ENCODE measurements around the gene SAP30BP.

The SAP30BP gene

GRCh38 chr17:75742337-75742736, 75.2 kb downstream of the SAP30BP start:
- TF ChIP-seq SIN3A (IDR thresholded peaks at IDR 0.05; ENCODE audit: borderline replicate concordance, insufficient read depth, low read length) (no peak), REST (IDR thresholded peaks at IDR 0.05; ENCODE audit: insufficient read depth in 1 of 2, low read depth in 2 of 2, low read length in 2 of 2) (no peak), TAF1 (IDR thresholded peaks at IDR 0.05; ENCODE audit: borderline replicate concordance, insufficient read depth, low read length) (no peak), FOXP2 (optimal IDR thresholded peaks at IDR 0.05; ENCODE audit: borderline replicate concordance, extremely low read depth, extremely low read length, insufficient read depth) (no peak), POLR2AphosphoS5 (IDR thresholded peaks at IDR 0.05; ENCODE audit: low read depth, low read length) (no peak)

GRCh38 chr17:75743625-75744206, 76.6 kb downstream of the SAP30BP start:
- no peak for TF ChIP-seq POLR2AphosphoS5 (IDR thresholded peaks at IDR 0.05; ENCODE audit: low read depth, low read length)
- no peak for TF ChIP-seq REST (IDR thresholded peaks at IDR 0.05; ENCODE audit: insufficient read depth in 1 of 2, low read depth in 2 of 2, low read length in 2 of 2)
- TF ChIP-seq TAF1 (IDR thresholded peaks at IDR 0.05; ENCODE audit: borderline replicate concordance, insufficient read depth, low read length): no peak
- TF ChIP-seq FOXP2 (optimal IDR thresholded peaks at IDR 0.05; ENCODE audit: borderline replicate concordance, extremely low read depth, extremely low read length, insufficient read depth): no peak
- no peak for TF ChIP-seq SIN3A (IDR thresholded peaks at IDR 0.05; ENCODE audit: borderline replicate concordance, insufficient read depth, low read length)

GRCh38 chr17:75748706-75749105, 81.6 kb downstream of the SAP30BP start:
- TF ChIP-seq FOXP2 (optimal IDR thresholded peaks at IDR 0.05; ENCODE audit: borderline replicate concordance, extremely low read depth, extremely low read length, insufficient read depth) (no peak), TAF1 (IDR thresholded peaks at IDR 0.05; ENCODE audit: borderline replicate concordance, insufficient read depth, low read length) (no peak), POLR2AphosphoS5 (IDR thresholded peaks at IDR 0.05; ENCODE audit: low read depth, low read length) (no peak), REST (IDR thresholded peaks at IDR 0.05; ENCODE audit: insufficient read depth in 1 of 2, low read depth in 2 of 2, low read length in 2 of 2) (no peak), SIN3A (IDR thresholded peaks at IDR 0.05; ENCODE audit: borderline replicate concordance, insufficient read depth, low read length) (no peak)

- no peak for TF ChIP-seq POLR2AphosphoS5 (IDR thresholded peaks at IDR 0.05; ENCODE audit: low read depth, low read length)
- 0 out of 4 replicates have a peak, but pooled peaks of 1 of the 2 experiments have one; percentile 14 for TF ChIP-seq REST (IDR thresholded peaks at IDR 0.05; ENCODE audit: insufficient read depth in 1 of 2, low read depth in 2 of 2, low read length in 2 of 2)
- no peak for TF ChIP-seq FOXP2 (optimal IDR thresholded peaks at IDR 0.05; ENCODE audit: borderline replicate concordance, extremely low read depth, extremely low read length, insufficient read depth)
- no peak for TF ChIP-seq TAF1 (IDR thresholded peaks at IDR 0.05; ENCODE audit: borderline replicate concordance, insufficient read depth, low read length)
- TF ChIP-seq SIN3A (IDR thresholded peaks at IDR 0.05; ENCODE audit: borderline replicate concordance, insufficient read depth, low read length): no peak
Measured at GRCh38 chr17:75749545-75750389, 82.6 kb downstream of the SAP30BP start.

Measured in PFSK-1 (cell line).